GM23248 (cell line): ENCODE measurements around the gene KCNJ18. TPM values are rescaled to one million over a fixed set of nuclear protein-coding genes. Genes with fewer than 3 reads are reported as not detected.
"Not testable (repeated sequence)": the region's sequence is repeated elsewhere in the genome, so short reads cannot be mapped to it uniquely, and the experiment has no call there.

Experiments
- DNase-seq: peaks from one replicate; pipeline ENCODE4 v3.0.0-alpha.2; 2015
- H2AFZ ChIP-seq: fragments of 200-600 bp; sonication (generic); 2 replicates; pipeline ENCODE4 v1.6.1; 2016; ENCODE audit warnings: antibody characterized with exemption
- H3F3A ChIP-seq: fragments of 200-600 bp; sonication (generic); 2 replicates; pipeline ENCODE4 v1.6.1; 2016; ENCODE audit warnings: mild to moderate bottlenecking, antibody characterized with exemption, mixed run types; ENCODE audit not compliant: insufficient read depth
- H3K27ac ChIP-seq: fragments of 200-600 bp; sonication (generic); 2 replicates; pipeline ENCODE4 v1.5.1; 2016; ENCODE audit warnings: mild to moderate bottlenecking
- H3K27me3 ChIP-seq: fragments of 200-600 bp; sonication (generic); replicated peaks from 2 replicates; pipeline ENCODE4 v1.6.1; 2016; ENCODE audit warnings: mild to moderate bottlenecking; ENCODE audit not compliant: insufficient read depth
- H3K36me3 ChIP-seq: fragments of 200-600 bp; sonication (generic); 2 replicates; pipeline ENCODE4 v1.6.1; 2016; ENCODE audit warnings: low read depth, mild to moderate bottlenecking
- H3K4me1 ChIP-seq: fragments of 200-600 bp; sonication (generic); 2 replicates; pipeline ENCODE4 v1.6.1; 2016; ENCODE audit warnings: mild to moderate bottlenecking; ENCODE audit not compliant: insufficient read depth
- H3K4me2 ChIP-seq: fragments of 200-600 bp; sonication (generic); one replicate; pipeline ENCODE4 v1.6.1; 2016; ENCODE audit warnings: mild to moderate bottlenecking; ENCODE audit not compliant: unreplicated experiment
- H3K4me3 ChIP-seq: fragments of 200-600 bp; sonication (generic); 2 replicates; pipeline ENCODE4 v1.5.1; 2016; ENCODE audit warnings: mild to moderate bottlenecking
- H3K79me2 ChIP-seq: fragments of 200-600 bp; sonication (generic); 2 replicates; pipeline ENCODE4 v1.6.1; 2016; ENCODE audit warnings: mild to moderate bottlenecking; ENCODE audit not compliant: insufficient read depth
- H3K9ac ChIP-seq: fragments of 200-600 bp; sonication (generic); 2 replicates; pipeline ENCODE4 v1.6.1; 2016; ENCODE audit warnings: mild to moderate bottlenecking
- H3K9me2 ChIP-seq: fragments of 200-600 bp; sonication (generic); 2 replicates; pipeline ENCODE4 v1.6.1; 2016; ENCODE audit warnings: mixed run types, mild to moderate bottlenecking, moderate library complexity; ENCODE audit not compliant: insufficient read depth
- H3K9me3 ChIP-seq: fragments of 200-600 bp; sonication (generic); one replicate; pipeline ENCODE4 v1.6.1; 2017; ENCODE audit warnings: low read depth
- H4K20me1 ChIP-seq: fragments of 200-600 bp; sonication (generic); 2 replicates; pipeline ENCODE4 v1.6.0; 2016; ENCODE audit not compliant: insufficient read depth
- EZH2 ChIP-seq: fragments of 200-600 bp; sonication (generic); IDR thresholded peaks from 2 replicates; pipeline ENCODE4 v1.6.1; 2018; ENCODE audit warnings: antibody characterized with exemption, mild to moderate bottlenecking; ENCODE audit not compliant: insufficient read depth, poor library complexity, severe bottlenecking
- EZH2phosphoT487 ChIP-seq: fragments of 200-600 bp; sonication (generic); IDR thresholded peaks from 2 replicates; pipeline ENCODE4 v1.6.1; 2018; ENCODE audit warnings: antibody characterized with exemption, moderate library complexity, mild to moderate bottlenecking, low read depth; ENCODE audit not compliant: insufficient read depth
- WGBS, 2 experiments: methylation state at CpG; one replicate each; pipeline ENCODE4 v1.1.6; 2015 to 2017; ENCODE audit warnings: low lambda C conversion rate in 2 of 2, low coverage in 1 of 2; ENCODE audit errors: missing lambda C conversion rate in 2 of 2; 5-methylcytosine and 5-hydroxymethylcytosine counted together
- in situ Hi-C: fragments of 300-500 bp; cut with MboI; formaldehyde crosslinking; loops from 2 replicates; pipeline ENCODE4 v1.15.0; 2020
- polyA plus RNA-seq: library from polyadenylated mRNA; unstranded; fragments of >200 nt; fragmentation: Nextera tagmentation; extraction: Ambion mirVana; gene quantifications from 2 replicates; pipeline ENCODE4 v1.2.1, GENCODE V29; 2016
- total RNA-seq: library from RNA; depleted of rRNA; stranded (reverse); fragments of >200 nt; shearing (Covaris generic); gene quantifications from 2 replicates; pipeline ENCODE4 v1.2.3, GENCODE V29; 2014

The KCNJ18 gene
- total and polyA plus RNA-seq, 2 experiments from 2014 or later, result not detected

GRCh38 chr17:21702521-21702920 lies 10.2 kb downstream of the KCNJ18 start:
- H3K79me2 ChIP-seq, H3K9me3 ChIP-seq, H3F3A ChIP-seq, DNase-seq, H3K4me1 ChIP-seq, H4K20me1 ChIP-seq, H3K27me3 ChIP-seq, H2AFZ ChIP-seq, H3K4me2 ChIP-seq, H3K27ac ChIP-seq, H3K36me3 ChIP-seq, H3K9ac ChIP-seq, in situ Hi-C loops, H3K9me2 ChIP-seq, H3K4me3 ChIP-seq: not testable (repeated sequence)
- 74 to 85% methylated on average over 14 to 22 of the region's 22 CpGs for WGBS, 2 experiments

GRCh38 chr17:21702940-21703640 lies 10.8 kb downstream of the KCNJ18 start:
- H4K20me1 ChIP-seq, H2AFZ ChIP-seq, in situ Hi-C loops, H3K9ac ChIP-seq, H3K27ac ChIP-seq, H3K79me2 ChIP-seq, H3K9me2 ChIP-seq, H3K36me3 ChIP-seq, DNase-seq, H3K4me2 ChIP-seq, H3K9me3 ChIP-seq, H3K4me3 ChIP-seq, H3K27me3 ChIP-seq, H3K4me1 ChIP-seq, H3F3A ChIP-seq: not testable (repeated sequence)
- WGBS, 2 experiments, result 85 to 87% methylated on average over 32 to 51 of the region's 51 CpGs

GRCh38 chr17:21703891-21704872 lies 11.9 kb downstream of the KCNJ18 start:
- H3K9ac ChIP-seq, DNase-seq, H3K9me2 ChIP-seq, H3K27me3 ChIP-seq, H3K79me2 ChIP-seq, H3K4me2 ChIP-seq, H3K4me1 ChIP-seq, H3K4me3 ChIP-seq, H4K20me1 ChIP-seq, H3K9me3 ChIP-seq, H2AFZ ChIP-seq, H3K36me3 ChIP-seq, H3K27ac ChIP-seq, H3F3A ChIP-seq, in situ Hi-C loops: not testable (repeated sequence)
- 56 to 74% methylated on average over 23 to 34 of the region's 35 CpGs for WGBS, 2 experiments

- DNase-seq, result no peak
These were observed 12.8 kb downstream of the KCNJ18 start for GRCh38 chr17:21705021-21705601.

GRCh38 chr17:21705746-21706145 lies 13.4 kb downstream of the KCNJ18 start:
- H3K36me3 ChIP-seq, H3K4me1 ChIP-seq, in situ Hi-C loops, H3K4me2 ChIP-seq, H3F3A ChIP-seq, H2AFZ ChIP-seq, H3K9me3 ChIP-seq, H3K27me3 ChIP-seq, H3K27ac ChIP-seq, H3K4me3 ChIP-seq, H4K20me1 ChIP-seq, H3K9ac ChIP-seq, H3K9me2 ChIP-seq, H3K79me2 ChIP-seq, DNase-seq: not testable (repeated sequence)
- 57 to 63% methylated on average over 5 to 6 of the region's 6 CpGs for WGBS, 2 experiments

More at GRCh38 chr17:21705021-21705601, 12.8 kb downstream of the KCNJ18 start:
- H3K27ac ChIP-seq, result no peak overlapping the region
- WGBS, 2 experiments, result 64 to 65% methylated on average over 13 of the region's 13 CpGs
- no peaks in the 10 kb centered on the region for H3K4me1 ChIP-seq
- H3K36me3 ChIP-seq, result no peaks in the 10 kb centered on the region
- H3K9me2 ChIP-seq, result no peaks in the 10 kb centered on the region
- H4K20me1 ChIP-seq, result no peaks in the 10 kb centered on the region
- no peak overlapping the region for H3K4me2 ChIP-seq
- no peak overlapping the region for H3K9ac ChIP-seq
- H3K79me2 ChIP-seq, result no peaks in the 10 kb centered on the region
- no peaks in the 10 kb centered on the region for H3F3A ChIP-seq
- no peaks in the 10 kb centered on the region for H3K27me3 ChIP-seq
- TF ChIP-seq EZH2phosphoT487 (no peak), EZH2 (no peak)
- in situ Hi-C loops, result no loop called here
- no peaks in the 10 kb centered on the region for H3K9me3 ChIP-seq
- no peak overlapping the region for H2AFZ ChIP-seq
- H3K4me3 ChIP-seq, result no peak overlapping the region

- H3K4me2 ChIP-seq, H3K4me3 ChIP-seq, H3K9ac ChIP-seq, H3K36me3 ChIP-seq, DNase-seq, H3F3A ChIP-seq, H3K79me2 ChIP-seq, H3K27ac ChIP-seq, H3K9me2 ChIP-seq, H2AFZ ChIP-seq, H3K9me3 ChIP-seq, H3K4me1 ChIP-seq, in situ Hi-C loops, H4K20me1 ChIP-seq, H3K27me3 ChIP-seq: not testable (repeated sequence)
- 64 to 75% methylated on average over 6 to 7 of the region's 7 CpGs for WGBS, 2 experiments
These were observed 14.2 kb downstream of the KCNJ18 start for GRCh38 chr17:21706546-21706945.

- H3K36me3 ChIP-seq, result not testable (repeated sequence)
- 55 to 78% methylated on average over 6 of the region's 7 CpGs for whole genome bisulfite sequencing, 2 experiments
These were observed 14.8 kb downstream of the KCNJ18 start for GRCh38 chr17:21707131-21707530.

More at GRCh38 chr17:21707131-21707530, 14.8 kb downstream of the KCNJ18 start:
- H3K9me3 ChIP-seq, H3K9ac ChIP-seq, H4K20me1 ChIP-seq, in situ Hi-C loops, H3K4me2 ChIP-seq, H3K79me2 ChIP-seq, H3K27ac ChIP-seq, H3K4me3 ChIP-seq, H2AFZ ChIP-seq, H3F3A ChIP-seq, DNase-seq, H3K9me2 ChIP-seq, H3K4me1 ChIP-seq, H3K27me3 ChIP-seq: not testable (repeated sequence)
